ENCODE data around the gene SNX33. TPM values are rescaled to one million over a fixed set of nuclear protein-coding genes. Genes with fewer than 3 reads are reported as not detected.
A peak's percentile ranks its signal among the peaks of the same experiment; 100 is the strongest.
"Not testable (repeated sequence)": the region's sequence is repeated elsewhere in the genome, so short reads cannot be mapped to it uniquely, and the experiment has no call there.

SNX33 gene
- total RNA-seq, 1 donor from 2014 or later: 16.9 TPM

DNA sequence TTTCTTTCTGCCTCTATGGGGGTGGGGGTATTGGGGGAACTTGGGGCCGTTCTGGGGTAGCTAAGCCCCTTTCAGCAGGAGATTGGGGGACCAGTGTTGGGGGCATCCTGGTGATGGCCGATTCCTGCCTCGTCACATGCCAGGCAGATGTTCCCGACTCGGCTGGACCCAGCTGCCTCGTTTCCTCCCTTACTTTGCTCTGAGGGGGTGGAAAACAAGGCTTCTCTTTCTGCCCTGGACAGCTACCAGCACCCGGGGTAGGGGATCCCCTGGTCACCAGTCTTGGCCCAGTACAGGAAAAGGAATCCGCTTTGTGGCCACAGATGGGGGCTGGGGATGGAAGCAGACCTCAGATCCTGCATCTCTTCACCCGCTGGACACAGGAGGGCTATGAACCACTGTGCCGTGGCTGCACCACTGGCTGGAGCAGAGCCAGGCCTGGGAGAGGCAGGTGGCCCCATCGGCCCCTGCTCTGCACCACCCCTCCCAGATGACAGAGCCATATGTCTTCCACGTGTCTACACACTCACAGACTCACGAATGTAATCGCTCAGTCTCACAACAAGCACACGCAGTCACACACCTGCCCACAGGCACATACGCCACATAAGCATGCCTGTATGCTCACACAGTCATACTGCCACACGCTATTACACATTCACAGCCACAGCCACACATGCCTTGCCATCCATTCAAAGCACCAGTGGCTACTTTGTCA, 12.4 kb downstream of the SNX33 start:
- DNase-seq (ENCODE audit: extremely low read depth, low read depth, low spot score): no peak

DNA sequence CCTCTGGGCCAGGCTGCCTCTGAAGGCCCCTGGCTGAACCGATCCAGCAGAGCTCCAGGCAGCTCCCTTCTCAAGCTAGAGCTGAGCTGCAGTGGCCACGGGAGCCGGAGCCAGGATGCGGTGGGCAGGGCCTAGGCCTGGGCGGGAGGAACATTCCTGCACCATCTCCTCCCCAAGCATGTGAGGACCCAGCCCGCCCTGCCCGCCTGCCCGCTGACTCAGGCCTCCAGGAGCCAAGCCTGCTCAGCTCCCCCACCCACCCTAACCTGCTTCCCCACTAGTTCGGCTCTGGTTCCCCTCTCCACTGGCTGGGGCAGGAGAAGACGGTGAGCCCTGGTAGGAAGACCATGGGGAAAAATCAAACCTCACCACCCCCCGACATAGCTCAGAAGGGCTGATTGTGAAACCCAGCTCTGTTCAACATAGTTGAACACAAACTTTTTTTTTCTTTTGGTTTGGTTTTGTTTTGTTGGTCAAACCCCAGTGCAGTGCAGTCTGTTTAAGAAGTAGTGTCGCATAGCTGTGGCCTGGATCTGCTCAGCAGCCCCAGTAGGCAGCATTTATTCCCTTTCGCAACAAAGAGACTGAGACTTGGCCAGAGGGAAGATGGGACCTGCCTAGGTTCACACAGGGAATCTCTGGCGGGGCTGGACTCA, 13.5 kb downstream of the SNX33 start:
- no peak for DNase-seq (ENCODE audit: extremely low read depth, low read depth, low spot score)

DNA sequence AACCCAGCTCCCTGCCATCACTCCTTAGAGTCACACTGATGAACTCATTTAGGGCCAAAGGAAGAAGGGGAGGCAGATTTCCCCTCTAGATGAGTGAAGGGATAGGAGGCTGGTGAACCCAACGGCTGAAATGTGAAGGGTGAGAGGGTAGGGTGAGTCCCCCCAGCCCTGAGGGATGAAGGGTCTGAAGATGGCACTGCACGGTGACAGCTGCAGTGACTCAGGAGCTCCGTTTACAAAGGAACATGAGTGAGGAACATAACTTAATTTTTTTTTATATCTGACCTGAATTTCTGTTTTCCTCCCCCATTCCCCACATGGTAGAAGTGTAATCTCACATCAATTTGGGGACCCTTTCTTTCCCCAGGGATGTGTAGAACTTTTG, 14.0 kb downstream of the SNX33 start:
- DNase-seq (ENCODE audit: extremely low read depth, low read depth, low spot score): no peak

- no peak for DNase-seq (ENCODE audit: extremely low read depth, low read depth, low spot score)
These were observed 15.3 kb downstream of the SNX33 start for GRCh38 chr15:75662823-75663519.

GRCh38 chr15:75663931-75664421, 16.3 kb downstream of the SNX33 start:
- no peak for DNase-seq (ENCODE audit: extremely low read depth, low read depth, low spot score)

DNA sequence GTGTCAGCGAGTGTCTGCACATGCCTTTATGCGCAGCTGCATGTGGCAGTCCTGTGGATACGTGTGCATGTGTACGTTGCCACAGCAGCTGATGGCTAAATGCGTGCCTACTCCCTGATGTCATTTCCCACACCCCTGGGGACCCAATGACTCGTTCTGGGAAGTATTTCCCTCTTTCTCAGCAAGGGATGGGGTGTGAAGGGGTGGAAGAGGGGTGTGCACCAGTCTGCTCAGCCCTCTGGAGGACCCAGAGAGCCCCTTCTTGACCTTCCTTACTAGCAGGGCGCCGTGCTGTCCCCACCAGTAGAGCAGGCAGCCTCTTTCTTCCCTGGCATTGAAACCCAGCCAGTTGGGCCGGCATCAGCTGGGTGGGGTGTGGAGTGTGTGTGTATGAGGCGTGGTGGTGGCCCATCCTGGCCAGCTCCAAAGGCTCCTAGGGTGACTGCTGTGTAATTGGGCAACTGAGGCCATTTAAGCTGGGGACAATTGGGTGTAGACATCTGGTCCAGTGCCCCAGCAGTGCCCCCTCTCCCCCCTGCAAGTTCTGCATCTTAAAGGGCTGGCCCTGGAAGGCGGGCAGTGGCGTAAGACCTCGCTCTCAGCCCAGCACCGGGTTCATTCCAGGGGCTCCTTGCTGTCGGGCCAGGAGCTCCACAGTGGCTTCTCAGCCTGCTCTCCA, 19.2 kb downstream of the SNX33 start:
- peak; percentile 81 for DNase-seq (ENCODE audit: extremely low read depth, low read depth, low spot score)

GRCh38 chr15:75669191-75669878, 21.6 kb downstream of the SNX33 start:
- DNase-seq (ENCODE audit: extremely low read depth, low read depth, low spot score): no peak

GRCh38 chr15:75669879-75670212, 22.1 kb downstream of the SNX33 start:
- DNase-seq (ENCODE audit: extremely low read depth, low read depth, low spot score): no peak

DNA sequence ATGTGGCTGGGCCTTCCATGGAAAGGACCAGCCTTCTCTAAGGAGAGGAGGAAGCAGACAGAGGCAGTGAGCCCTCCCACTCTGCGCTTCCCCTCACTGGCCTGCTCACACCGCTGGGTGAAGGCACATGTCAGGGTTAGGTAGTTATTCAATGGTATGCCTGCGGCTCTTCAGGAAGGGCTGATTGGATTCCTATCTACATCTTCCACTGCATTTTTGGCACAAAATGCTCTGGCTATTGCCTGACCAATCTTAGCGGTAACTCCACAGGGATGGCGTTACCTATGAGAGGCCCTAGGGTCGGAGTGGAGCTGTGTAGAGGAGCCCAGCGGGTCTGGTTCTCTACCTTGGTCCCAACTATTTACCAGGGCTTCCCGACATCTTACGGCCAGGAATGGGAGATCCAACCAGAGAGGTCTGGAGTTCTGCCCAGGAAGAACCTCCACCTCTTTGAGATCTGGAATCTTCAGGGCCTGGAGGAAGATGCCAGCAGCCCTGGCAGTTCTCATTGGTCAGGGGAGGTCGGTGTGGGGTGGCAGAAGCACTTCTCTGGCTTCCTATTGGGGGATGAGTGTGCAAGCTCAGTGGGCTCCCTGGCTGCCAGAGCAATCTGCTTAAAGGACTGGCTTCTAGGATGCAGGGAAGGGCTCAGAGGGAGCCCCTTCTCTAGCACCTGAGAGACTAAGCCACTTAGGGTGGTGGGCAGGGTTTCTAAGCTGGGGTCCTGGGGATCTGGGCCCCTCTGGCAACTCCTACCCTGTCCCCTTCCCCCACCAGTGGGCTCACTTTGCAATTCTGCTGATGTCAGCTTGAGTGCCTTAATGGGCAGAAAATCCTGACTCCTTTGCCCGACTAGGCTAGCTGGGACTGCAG, 24.3 kb downstream of the SNX33 start:
- no peak for DNase-seq (ENCODE audit: extremely low read depth, low read depth, low spot score)

GRCh38 chr15:75672646-75673425, 25.1 kb downstream of the SNX33 start:
- no peak for DNase-seq (ENCODE audit: extremely low read depth, low read depth, low spot score)

DNA sequence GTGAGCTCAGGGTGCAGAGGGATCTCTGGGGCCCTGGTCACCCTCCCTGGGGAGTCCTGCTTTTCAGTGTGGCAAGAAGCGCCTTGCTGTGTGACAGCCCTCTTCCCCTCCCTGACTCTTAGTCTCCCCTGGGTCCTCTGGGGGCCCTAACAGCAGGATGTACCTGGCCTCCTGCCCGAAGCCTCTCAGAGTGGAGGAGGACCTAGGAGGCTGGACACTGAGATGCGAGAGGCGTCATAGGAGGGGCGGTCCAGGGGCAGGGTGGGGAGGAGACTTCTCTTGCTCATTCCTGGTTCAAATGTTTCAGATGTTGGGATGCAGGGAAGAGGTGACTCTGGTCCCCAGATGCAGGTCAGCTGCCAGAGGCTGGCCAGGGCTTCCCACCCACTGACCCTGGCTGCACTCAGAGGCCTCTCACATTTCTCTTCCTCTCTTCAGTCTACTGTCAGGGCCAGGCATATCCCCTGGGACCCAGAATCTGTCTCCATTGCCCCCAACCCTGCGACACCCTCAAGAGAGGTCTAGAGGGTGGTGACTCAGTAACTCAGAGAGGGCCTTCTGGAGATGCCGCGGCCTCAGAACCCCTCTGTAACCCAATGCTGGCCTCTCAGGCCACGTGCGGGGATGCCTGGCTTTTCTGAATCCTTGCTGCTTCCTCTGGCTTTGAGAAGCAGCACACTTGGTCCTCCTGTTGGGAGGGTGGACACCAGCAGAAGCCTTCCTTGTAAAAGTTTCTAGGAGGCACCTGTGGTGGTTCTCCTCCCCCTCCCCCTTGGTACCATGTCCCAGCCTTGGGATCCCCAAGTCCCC, 25.9 kb downstream of the SNX33 start:
- DNase-seq (ENCODE audit: extremely low read depth, low read depth, low spot score): no peak

GRCh38 chr15:75674366-75674765, 26.7 kb downstream of the SNX33 start:
- DNase-seq (ENCODE audit: extremely low read depth, low read depth, low spot score): no peak

DNA sequence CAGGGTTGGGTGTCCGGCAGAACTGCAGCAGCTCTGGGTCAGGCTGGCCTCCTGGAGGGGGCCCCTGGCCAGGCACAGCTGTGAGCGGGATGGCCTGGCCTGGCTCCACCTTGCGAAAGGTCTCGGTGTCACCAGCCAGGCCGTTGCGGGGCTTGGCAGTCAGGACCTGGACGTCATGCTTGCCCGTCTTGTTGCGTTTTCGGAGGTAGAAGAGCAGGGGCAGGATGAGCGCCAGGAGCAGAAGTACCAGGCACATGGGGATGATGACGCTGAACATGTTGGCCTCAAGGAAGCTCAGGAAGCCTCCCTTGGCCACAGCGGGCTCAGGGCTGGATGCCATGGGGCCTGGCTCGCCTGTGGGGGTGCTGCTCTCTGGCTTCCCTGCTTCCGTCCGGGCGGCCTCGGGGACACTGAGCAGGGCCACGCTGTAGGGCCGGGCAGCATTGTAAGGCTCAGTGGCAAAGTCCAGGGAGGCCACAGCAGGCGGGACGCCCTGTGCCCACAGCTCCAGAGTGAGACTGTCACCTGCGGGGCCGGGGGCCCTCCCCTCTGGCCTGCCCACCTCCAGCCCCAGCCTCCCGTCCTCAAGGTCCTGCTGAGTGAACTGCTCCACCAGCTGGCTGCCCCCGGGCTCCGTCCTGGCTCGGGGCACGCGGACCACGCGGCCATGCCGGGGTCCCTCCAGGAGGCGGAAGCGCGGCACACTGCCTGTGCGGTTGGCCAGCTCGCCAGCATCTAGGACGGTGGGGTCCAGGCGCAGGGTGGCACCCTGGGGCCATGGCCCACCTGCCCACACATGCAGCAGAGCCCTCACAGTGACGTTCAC, 28.1 kb downstream of the SNX33 start:
- no peak for DNase-seq (ENCODE audit: extremely low read depth, low read depth, low spot score)

DNA sequence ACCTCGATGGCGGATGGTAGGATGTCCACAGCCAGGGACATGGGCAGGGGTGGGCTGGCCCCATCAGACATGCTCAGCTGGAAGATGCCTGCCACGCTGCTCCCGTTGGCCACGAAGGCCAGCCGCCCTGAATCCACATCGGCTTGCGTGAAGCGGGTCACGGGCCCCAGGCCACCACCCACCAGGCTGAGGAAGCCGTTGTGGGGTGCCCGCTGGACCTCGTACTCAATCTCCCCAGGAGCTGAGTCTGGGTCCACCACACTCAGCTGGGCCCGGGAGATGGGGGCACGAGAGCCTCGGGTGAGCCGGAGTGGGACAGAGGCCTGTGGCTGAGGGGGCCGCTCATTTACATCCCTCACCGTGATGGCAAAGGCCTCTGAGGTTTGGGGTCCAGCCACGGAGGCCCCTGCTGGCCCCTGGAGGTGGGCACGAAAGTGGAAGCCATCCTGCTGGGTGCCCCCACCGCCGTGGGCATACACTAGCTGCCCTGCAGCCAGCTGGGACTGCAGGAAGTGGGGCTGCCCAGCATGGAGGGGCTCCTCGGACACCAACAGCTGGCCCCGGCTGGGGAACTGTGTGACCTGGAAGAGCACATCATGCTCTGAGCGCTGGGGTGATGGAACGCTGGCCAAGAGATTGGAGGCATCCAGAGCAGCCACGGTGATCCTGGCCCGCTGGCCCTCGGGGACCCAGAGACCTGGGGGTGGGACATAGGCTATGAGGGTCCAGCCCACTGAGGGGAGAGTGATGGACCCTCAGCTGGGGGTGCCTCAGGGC, 29.2 kb downstream of the SNX33 start:
- no peak for DNase-seq (ENCODE audit: extremely low read depth, low read depth, low spot score)

DNA sequence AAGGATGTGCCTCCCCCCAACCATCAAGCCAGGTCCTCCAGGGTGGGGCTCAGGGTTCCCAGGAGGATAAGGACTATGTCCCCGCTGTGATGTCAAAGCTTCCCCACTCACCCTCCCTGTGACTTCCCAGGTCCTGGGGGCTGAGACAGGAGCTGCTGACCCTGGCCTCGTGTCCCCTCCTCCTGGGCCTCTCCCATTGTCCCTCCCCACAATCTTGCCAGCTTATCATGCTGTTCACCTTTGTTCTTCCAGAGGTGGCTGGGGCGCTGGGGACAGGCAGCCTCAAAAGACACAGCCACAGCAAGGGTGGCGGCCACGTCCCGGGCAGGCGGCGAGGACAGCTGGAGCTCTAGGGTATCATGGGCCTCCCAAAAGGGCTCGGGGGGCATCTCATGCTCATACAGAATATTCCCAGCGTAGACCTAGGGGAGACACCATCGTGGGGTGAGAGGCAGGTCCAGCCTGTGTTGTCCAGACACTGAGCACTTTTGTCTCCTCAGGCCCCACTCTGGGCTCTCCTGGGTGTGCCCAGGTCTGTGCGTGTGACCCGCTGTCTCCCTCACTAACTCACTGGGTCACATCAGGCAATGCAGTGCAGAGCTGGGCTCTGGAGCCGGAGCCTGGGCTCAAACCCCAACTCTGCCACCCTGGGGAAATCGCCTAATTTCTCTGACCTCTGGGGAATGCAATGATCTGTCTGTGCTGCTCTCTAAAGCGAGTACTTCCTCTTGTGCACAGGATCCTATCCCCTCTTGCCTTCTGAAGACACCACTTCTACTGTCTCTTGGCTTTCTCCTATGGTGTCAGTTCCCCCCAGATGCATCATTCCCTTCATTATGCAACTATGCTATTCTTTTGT, 30.0 kb downstream of the SNX33 start:
- no peak for DNase-seq (ENCODE audit: extremely low read depth, low read depth, low spot score)

GRCh38 chr15:75678324-75678690, 30.6 kb downstream of the SNX33 start:
- DNase-seq (ENCODE audit: extremely low read depth, low read depth, low spot score): not testable (repeated sequence)
